ENCODE data around the gene PPHLN1. TPM values are rescaled to one million over a fixed set of nuclear protein-coding genes. Genes with fewer than 3 reads are reported as not detected.

The PPHLN1 gene
- total and polyA plus RNA-seq, 2 of the 8 experiments (the other 6 are each of a cell fraction or from before 2014, with no cell fraction given) = 34.3 to 71.6 TPM

- Histone ChIP-seq H4K91ac (replicated peaks; ENCODE audit: insufficient read length, low read length) (no peak overlapping the region), H3K23me2 (ENCODE audit: low read depth, low read length) (no peaks in the 10 kb centered on the region), H2BK120ac (replicated peaks; ENCODE audit: low read depth, low read length) (no peak overlapping the region), H3K23ac (ENCODE audit: insufficient read length) (no peak overlapping the region), H3K27ac (ENCODE audit: low read depth, low read length) (no peak overlapping the region), H2AFZ (ENCODE audit: low read length) (no peak overlapping the region), H4K5ac (ENCODE audit: insufficient read length, low read depth, low read length) (no peak overlapping the region), H2BK12ac (ENCODE audit: low read depth, low read length) (no peak overlapping the region), H4K20me1 (replicated peaks in 1 of 2; ENCODE audit: control insufficient read depth in 1 of 2, insufficient read depth in 2 of 2, low read length in 2 of 2) (peaks cover 2 to 4% of the 10 kb centered on the region in 2 experiments), H3K18ac (ENCODE audit: extremely low read depth, low read length) (no peak overlapping the region), H2BK20ac (ENCODE audit: low read length) (no peak overlapping the region), H3K4ac (replicated peaks; ENCODE audit: insufficient read length, low read depth, low read length) (no peak overlapping the region), H3K27me3 (replicated peaks in 1 of 4; ENCODE audit: control insufficient read depth in 3 of 4, extremely low read depth in 1 of 4, insufficient read depth in 3 of 4, low read length in 3 of 4) (no peaks in the 10 kb centered on the region), H3K4me3 (ENCODE audit: extremely low read depth in 1 of 4, insufficient read depth in 2 of 4, low read depth in 3 of 4, low read length in 4 of 4) (no peak overlapping the region), H3K79me2 (ENCODE audit: control insufficient read depth in 1 of 2, insufficient read depth in 2 of 2, low read length in 2 of 2) (peaks cover 0 to 91% of the 10 kb centered on the region in 2 experiments; a peak in 2 of 4 replicates), H4K8ac (ENCODE audit: extremely low read depth, insufficient read depth, low read length) (no peak overlapping the region), H3K79me1 (ENCODE audit: low read depth, low read length) (peaks cover 3% of the 10 kb centered on the region; the same call in 1 of the 2 replicates), H2BK15ac (ENCODE audit: low read length) (no peak overlapping the region), H3K36me3 (ENCODE audit: control insufficient read depth in 2 of 4, insufficient read depth in 4 of 4, low read length in 3 of 4) (peaks cover 0 to 2% (median 0%) of the 10 kb centered on the region in 4 experiments; a peak in 1 of 8 replicates), H3K4me1 (replicated peaks in 1 of 4; ENCODE audit: control insufficient read depth in 3 of 4, insufficient read depth in 4 of 4, low read length in 3 of 4) (no peaks in the 10 kb centered on the region), H3K9me3 (ENCODE audit: insufficient read depth in 2 of 2, low read depth in 1 of 2, low read length in 1 of 2) (no peaks in the 10 kb centered on the region), H2BK5ac (ENCODE audit: low read depth, low read length) (no peak overlapping the region), H3K4me2 (ENCODE audit: insufficient read depth in 1 of 2, low read depth in 2 of 2, low read length in 2 of 2) (no peak overlapping the region), H3K9ac (replicated peaks in 1 of 4; ENCODE audit: extremely low read depth in 1 of 4, low read depth in 3 of 4, low read length in 3 of 4) (no peak overlapping the region), H3K14ac (ENCODE audit: insufficient read length) (no peak overlapping the region), H3K56ac (replicated peaks; ENCODE audit: insufficient read length, low read depth, low read length) (no peak overlapping the region), H2AK5ac (ENCODE audit: low read depth, low read length) (no peak overlapping the region)
- WGBS, 2 experiments (ENCODE audit: extremely low coverage in 1 of 2, insufficient coverage in 1 of 2, insufficient read length in 1 of 2, insufficient replicate concordance in 2 of 2, low coverage in 1 of 2, low lambda C conversion rate in 2 of 2, missing lambda C conversion rate in 1 of 2) = 75% methylated on average over 3 of the region's 3 CpGs; no CpG with 5 or more reads in 1 of the 2 experiments
- TF ChIP-seq GTF2F1 (IDR thresholded peaks at IDR 0.05; ENCODE audit: borderline replicate concordance, low read depth, low read length) = no peak
- no peak for TF ChIP-seq SAP30 (IDR thresholded peaks at IDR 0.05; ENCODE audit: insufficient read depth, insufficient replicate concordance, low read length)
- TF ChIP-seq PHF8 (conservative IDR thresholded peaks at IDR 0.05; ENCODE audit: low read depth, low read length) = no peak
- TF ChIP-seq RBBP5 (IDR thresholded peaks at IDR 0.05; ENCODE audit: borderline replicate concordance, low read depth, low read length) = no peak
- TF ChIP-seq JUND (IDR thresholded peaks at IDR 0.05; ENCODE audit: low read length) = no peak
- no peak for TF ChIP-seq ATF3 (IDR thresholded peaks at IDR 0.05; ENCODE audit: insufficient read depth, low read depth, low read length)
- no peak for TF ChIP-seq SUZ12 (IDR thresholded peaks at IDR 0.05; ENCODE audit: low read length)
- TF ChIP-seq ATF2 (IDR thresholded peaks at IDR 0.05; ENCODE audit: low read length) = no peak
- TF ChIP-seq GABPA (IDR thresholded peaks at IDR 0.05; ENCODE audit: borderline replicate concordance, insufficient read depth, low read length) = no peak
- no peak for TF ChIP-seq CTBP2 (IDR thresholded peaks at IDR 0.05; ENCODE audit: borderline replicate concordance, insufficient read depth, insufficient read length, low read length)
- TF ChIP-seq SP4 (IDR thresholded peaks at IDR 0.05; ENCODE audit: low read length) = no peak
- no peak for FAIRE-seq
- no peak for DNase-seq (ENCODE audit: low read depth in 1 of 2, low spot score in 2 of 2)
- CTCF ChIA-PET (ENCODE audit: partially characterized antibody) = interaction anchor here (1.0 to 1.5 kb wide), 2 partner anchors 21 to 28 kb away, joined by 4 to 6 read pairs; no protein-coding TSS in a partner anchor
- POLR2A ChIA-PET (ENCODE audit: partially characterized antibody) = interaction anchor here (0.8 kb wide), 1 partner anchor 32 kb away, joined by 3 read pairs; no protein-coding TSS in a partner anchor
These were observed 17.8 kb downstream of the PPHLN1 start for GRCh38 chr12:42343721-42344120.

Measured in H1 (cell line).